OCI-LY3 (cell line): ENCODE data around the gene PSEN1.

ENCODE experiments used
- EZH2phosphoT487 ChIP-seq: fragments of 200-600 bp; shearing (Covaris generic); IDR thresholded peaks from 2 replicates; pipeline ENCODE4 v1.6.1; 2018; ENCODE audit warnings: antibody characterized with exemption, mixed run types, low read depth
- TF ChIP-seq, protein P1 (sequence below): fragments of 200-600, 300-600 bp; sonication (generic); IDR thresholded peaks from 2 replicates; pipeline ENCODE4 v1.5.1; 2014; ENCODE audit warnings: antibody characterized with exemption, low read length, low read depth

DNA sequence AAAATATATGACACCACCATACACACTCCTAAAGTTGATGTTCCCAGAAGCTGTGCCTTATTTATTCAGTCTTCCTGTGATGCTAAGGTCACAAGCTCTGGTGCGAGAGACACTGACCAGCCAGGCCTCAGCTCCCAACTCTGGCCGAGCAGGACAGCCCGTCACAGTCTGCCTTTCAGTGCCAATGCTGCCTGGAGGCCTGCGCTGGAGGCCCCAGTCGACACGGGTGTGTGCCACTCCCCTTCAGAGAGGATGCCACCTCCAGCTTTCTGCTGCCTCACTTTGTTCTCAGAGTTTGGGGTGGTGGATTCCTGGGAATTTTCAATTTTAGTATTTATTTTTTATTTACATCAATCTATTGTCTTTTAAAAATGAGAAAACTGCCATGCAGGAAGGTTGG is 93.7 kb downstream of the PSEN1 start:
- TF ChIP-seq, protein P1, sequence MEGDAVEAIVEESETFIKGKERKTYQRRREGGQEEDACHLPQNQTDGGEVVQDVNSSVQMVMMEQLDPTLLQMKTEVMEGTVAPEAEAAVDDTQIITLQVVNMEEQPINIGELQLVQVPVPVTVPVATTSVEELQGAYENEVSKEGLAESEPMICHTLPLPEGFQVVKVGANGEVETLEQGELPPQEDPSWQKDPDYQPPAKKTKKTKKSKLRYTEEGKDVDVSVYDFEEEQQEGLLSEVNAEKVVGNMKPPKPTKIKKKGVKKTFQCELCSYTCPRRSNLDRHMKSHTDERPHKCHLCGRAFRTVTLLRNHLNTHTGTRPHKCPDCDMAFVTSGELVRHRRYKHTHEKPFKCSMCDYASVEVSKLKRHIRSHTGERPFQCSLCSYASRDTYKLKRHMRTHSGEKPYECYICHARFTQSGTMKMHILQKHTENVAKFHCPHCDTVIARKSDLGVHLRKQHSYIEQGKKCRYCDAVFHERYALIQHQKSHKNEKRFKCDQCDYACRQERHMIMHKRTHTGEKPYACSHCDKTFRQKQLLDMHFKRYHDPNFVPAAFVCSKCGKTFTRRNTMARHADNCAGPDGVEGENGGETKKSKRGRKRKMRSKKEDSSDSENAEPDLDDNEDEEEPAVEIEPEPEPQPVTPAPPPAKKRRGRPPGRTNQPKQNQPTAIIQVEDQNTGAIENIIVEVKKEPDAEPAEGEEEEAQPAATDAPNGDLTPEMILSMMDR = no peak
- no peak for TF ChIP-seq EZH2phosphoT487
